ENCODE results near the gene MAFB.

Gene MAFB

GRCh38 chr20:40680161-40680959 lies 8.7 kb downstream of the MAFB start:
- Histone ChIP-seq H3K27ac (no peak overlapping the region), H3K9me3 (no peaks in the 10 kb centered on the region), H3K4me3 (ENCODE audit: low read depth in 1 of 2, low read length in 1 of 2) (no peak overlapping the region), H3K27me3 (peaks cover 100% of the 10 kb centered on the region), H3K4me1 (ENCODE audit: control insufficient read depth in 1 of 2, insufficient read depth in 1 of 2, low read depth in 1 of 2, low read length in 1 of 2) (no peaks in the 10 kb centered on the region), H3K36me3 (no peaks in the 10 kb centered on the region)
- TF ChIP-seq CTCF (IDR thresholded peaks at IDR 0.05): no peak

- Histone ChIP-seq H3K9me3 (no peaks in the 10 kb centered on the region), H3K27ac (no peak overlapping the region), H3K36me3 (no peaks in the 10 kb centered on the region), H3K27me3 (peaks cover 100% of the 10 kb centered on the region), H3K4me3 (ENCODE audit: low read depth in 1 of 2, low read length in 1 of 2) (no peak overlapping the region), H3K4me1 (ENCODE audit: control insufficient read depth in 1 of 2, insufficient read depth in 1 of 2, low read depth in 1 of 2, low read length in 1 of 2) (no peaks in the 10 kb centered on the region)
- TF ChIP-seq CTCF (IDR thresholded peaks at IDR 0.05): no peak
Observed at GRCh38 chr20:40679184-40679583, 9.9 kb downstream of the MAFB start.

GRCh38 chr20:40678286-40678875 lies 10.7 kb downstream of the MAFB start:
- TF ChIP-seq CTCF (IDR thresholded peaks at IDR 0.05): no peak
- Histone ChIP-seq H3K4me1 (ENCODE audit: control insufficient read depth in 1 of 2, insufficient read depth in 1 of 2, low read depth in 1 of 2, low read length in 1 of 2) (no peaks in the 10 kb centered on the region), H3K27me3 (peaks cover 100% of the 10 kb centered on the region), H3K4me3 (ENCODE audit: low read depth in 1 of 2, low read length in 1 of 2) (no peak overlapping the region), H3K36me3 (no peaks in the 10 kb centered on the region), H3K27ac (no peak overlapping the region), H3K9me3 (no peaks in the 10 kb centered on the region)

- peaks cover 97% of the 10 kb centered on the region for H3K27me3 ChIP-seq
- no peak for TF ChIP-seq CTCF (IDR thresholded peaks at IDR 0.05)
- no peak overlapping the region for H3K4me3 ChIP-seq (ENCODE audit: low read depth in 1 of 2, low read length in 1 of 2)
- H3K9me3 ChIP-seq: no peaks in the 10 kb centered on the region
- H3K4me1 ChIP-seq (ENCODE audit: control insufficient read depth in 1 of 2, insufficient read depth in 1 of 2, low read depth in 1 of 2, low read length in 1 of 2): no peaks in the 10 kb centered on the region
- H3K27ac ChIP-seq: no peak overlapping the region
- no peaks in the 10 kb centered on the region for H3K36me3 ChIP-seq
Observed at GRCh38 chr20:40677343-40677924, 11.6 kb downstream of the MAFB start.

GRCh38 chr20:40676491-40677269 lies 12.4 kb downstream of the MAFB start:
- Histone ChIP-seq H3K4me3 (ENCODE audit: low read depth in 1 of 2, low read length in 1 of 2) (no peak overlapping the region), H3K27ac (no peak overlapping the region), H3K9me3 (no peaks in the 10 kb centered on the region), H3K27me3 (peaks cover 95% of the 10 kb centered on the region), H3K4me1 (ENCODE audit: control insufficient read depth in 1 of 2, insufficient read depth in 1 of 2, low read depth in 1 of 2, low read length in 1 of 2) (no peaks in the 10 kb centered on the region), H3K36me3 (no peaks in the 10 kb centered on the region)
- no peak for TF ChIP-seq CTCF (IDR thresholded peaks at IDR 0.05)

All from neutrophil (primary cell).